ENCODE data around the gene CXCL13.
"Not testable (repeated sequence)": the region's sequence is repeated elsewhere in the genome, so short reads cannot be mapped to it uniquely, and the experiment has no call there.

DNA sequence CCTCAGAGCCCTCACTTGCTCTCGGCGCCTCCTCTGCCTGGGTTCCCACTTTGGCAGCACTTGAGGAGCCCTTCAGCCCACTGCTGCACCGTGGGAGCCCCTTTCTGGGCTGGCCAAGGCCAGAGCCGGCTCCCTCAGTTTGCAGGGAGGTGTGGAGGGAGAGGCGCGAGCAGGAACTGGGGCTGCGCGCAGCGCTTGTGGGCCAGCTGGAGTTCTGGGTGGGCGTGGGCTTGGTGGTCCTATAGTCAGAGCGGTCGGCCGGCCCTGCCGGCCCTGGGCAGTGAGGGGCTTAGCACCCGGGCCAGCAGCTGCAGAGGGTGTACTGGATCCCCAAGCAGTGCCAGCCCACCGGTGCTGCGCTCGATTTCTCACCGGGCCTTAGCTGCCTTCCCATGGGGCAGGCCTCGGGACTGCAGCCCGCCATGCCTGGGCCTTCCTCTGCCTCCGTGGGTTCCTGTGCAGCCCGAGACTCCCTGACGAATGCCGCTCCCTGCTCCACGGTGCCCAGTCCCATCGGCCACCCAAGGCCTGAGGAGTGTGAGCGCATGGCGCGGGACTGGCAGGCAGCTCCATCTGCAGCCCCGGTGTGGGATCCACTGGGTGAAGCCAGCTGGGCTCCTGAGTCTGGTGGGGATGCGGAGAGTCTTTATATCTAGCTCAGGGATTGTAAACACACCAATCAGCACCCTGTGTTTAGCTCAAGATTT is 35.0 kb upstream of the CXCL13 start:
- not testable (repeated sequence) for TF ChIP-seq ZNF384 (IDR thresholded peaks at IDR 0.05); L3MBTL2 (conservative IDR thresholded peaks at IDR 0.05)

All from HEK293T (cell line).